GM12801 (cell line): Measurements from ENCODE around the gene LLGL2.

Experiments used
- CTCF ChIP-seq: IDR thresholded peaks from one replicate; pipeline ENCODE4 v1.5.1; 2011; ENCODE audit warnings: control low read depth; ENCODE audit not compliant: insufficient read length; ENCODE audit errors: extremely low read depth

LLGL2 gene

GRCh38 chr17:75544250-75544649 is 18.8 kb downstream of the LLGL2 start:
- TF ChIP-seq CTCF = no peak

GRCh38 chr17:75546181-75546580 is 20.7 kb downstream of the LLGL2 start:
- no peak for TF ChIP-seq CTCF

- no peak for TF ChIP-seq CTCF
Observed at GRCh38 chr17:75547091-75547490, 21.6 kb downstream of the LLGL2 start.

- TF ChIP-seq CTCF = no peak
Observed at GRCh38 chr17:75548813-75549212, 23.3 kb downstream of the LLGL2 start.

GRCh38 chr17:75549246-75550138 is 24.0 kb downstream of the LLGL2 start:
- no peak for TF ChIP-seq CTCF

- TF ChIP-seq CTCF = no peak
Observed at GRCh38 chr17:75550139-75550465, 24.6 kb downstream of the LLGL2 start.

GRCh38 chr17:75551266-75551665 is 25.8 kb downstream of the LLGL2 start:
- TF ChIP-seq CTCF = no peak
